Right forelimb (tissue), 1 donor: Measurements from ENCODE around the gene VSTM5.

ENCODE experiments used
- DNase-seq: peaks from one replicate; pipeline ENCODE4 v3.0.0-alpha.2; 2018

Gene VSTM5

DNA sequence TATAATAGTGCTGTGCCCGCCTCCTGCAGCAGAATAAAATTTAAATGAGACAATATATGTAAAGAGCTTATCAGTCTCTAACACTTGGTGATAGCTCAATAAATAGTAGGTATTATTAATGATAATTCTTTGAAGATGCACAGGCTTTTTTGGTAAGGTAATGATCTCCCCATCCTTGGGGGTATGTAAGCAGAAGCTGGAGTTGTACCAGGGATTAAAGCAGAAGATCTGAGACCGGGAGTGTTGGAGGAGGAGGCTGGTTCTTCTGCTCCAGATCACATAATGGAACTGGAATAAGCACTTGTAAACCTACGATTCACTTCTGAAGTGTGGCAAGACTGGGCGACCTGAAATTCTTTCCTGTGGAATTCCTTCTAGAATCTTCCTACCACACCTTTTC, 8.4 kb downstream of the VSTM5 start:
- no peak for DNase-seq

- no peak for DNase-seq
These were observed 9.0 kb downstream of the VSTM5 start for GRCh38 chr11:93841446-93841845.

GRCh38 chr11:93840981-93841380, 9.4 kb downstream of the VSTM5 start:
- no peak for DNase-seq

DNA sequence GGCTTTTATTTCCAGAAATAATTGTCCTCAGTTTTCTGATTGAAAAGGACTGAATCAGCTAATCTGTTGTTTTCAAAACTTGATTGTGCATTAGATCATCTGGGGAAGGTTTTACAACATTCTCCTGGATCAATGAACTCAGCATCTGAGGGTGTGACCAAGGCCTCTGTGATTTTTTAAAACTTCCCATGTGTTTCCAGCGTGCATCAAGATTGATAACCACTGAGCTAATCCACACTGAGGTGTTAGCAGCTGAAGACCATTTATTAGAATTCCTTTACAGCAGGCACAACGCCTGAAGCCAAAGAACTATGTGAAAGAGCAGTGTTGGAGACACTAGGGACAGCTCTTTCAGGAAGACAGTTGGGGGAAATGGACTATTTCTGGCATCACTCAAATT, 10.2 kb downstream of the VSTM5 start:
- no peak for DNase-seq

- DNase-seq, result no peak
These were observed 11.5 kb downstream of the VSTM5 start for GRCh38 chr11:93838967-93839366.

DNA sequence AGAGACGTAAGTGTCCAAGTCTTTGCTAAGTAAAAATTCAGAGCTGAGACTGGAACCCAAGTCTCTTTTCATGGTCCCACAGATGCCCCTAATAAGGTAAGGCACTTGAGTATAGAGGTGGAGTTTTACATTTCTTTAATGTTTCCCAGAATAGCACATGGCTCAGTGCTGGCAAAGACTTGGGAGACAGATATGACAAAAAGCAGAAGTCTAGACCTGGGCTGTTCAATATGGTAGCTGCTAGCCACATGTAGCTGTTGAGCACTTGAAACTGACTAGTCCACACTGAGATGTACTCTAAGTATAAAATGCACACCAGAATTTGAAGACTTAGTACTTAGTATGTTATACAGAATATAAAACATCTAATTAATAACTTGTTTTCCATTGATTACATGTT, 17.6 kb downstream of the VSTM5 start:
- no peak for DNase-seq

DNA sequence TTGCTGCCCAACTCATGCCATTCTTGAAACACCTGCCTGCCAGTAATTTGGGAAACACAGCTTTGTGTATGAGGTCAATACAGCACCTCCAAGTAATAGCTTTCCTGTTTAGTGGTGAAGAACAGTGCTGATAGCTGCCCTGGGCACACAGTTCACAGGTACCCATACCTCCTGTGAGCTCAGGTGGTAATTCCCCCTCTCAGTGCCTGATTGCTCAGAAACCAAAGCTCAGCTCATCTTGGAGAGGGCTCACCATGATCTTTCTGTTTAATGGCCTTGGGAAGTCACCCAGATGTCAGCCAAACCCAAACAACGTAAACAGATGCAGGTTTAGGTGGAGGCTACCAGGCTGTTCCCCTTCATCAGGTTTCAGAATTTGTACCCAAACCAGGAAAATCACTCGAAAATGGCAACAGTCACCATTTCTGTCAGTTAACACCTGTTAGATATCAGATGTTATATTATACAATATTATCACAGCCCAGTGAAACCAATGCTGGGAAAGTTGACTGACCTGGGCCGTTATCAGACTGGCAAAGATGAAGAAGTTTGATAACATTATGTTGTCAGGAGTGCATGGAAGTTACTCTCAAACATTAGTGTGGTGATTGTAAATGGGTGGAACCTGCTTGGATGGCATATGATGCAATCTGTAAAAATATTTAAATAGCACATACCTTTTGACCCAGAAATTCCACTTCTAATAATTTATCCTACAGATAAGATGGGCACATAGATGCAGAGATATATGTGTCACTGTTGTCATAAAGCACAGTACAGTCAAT, 18.9 kb downstream of the VSTM5 start:
- DNase-seq, result no peak

DNA sequence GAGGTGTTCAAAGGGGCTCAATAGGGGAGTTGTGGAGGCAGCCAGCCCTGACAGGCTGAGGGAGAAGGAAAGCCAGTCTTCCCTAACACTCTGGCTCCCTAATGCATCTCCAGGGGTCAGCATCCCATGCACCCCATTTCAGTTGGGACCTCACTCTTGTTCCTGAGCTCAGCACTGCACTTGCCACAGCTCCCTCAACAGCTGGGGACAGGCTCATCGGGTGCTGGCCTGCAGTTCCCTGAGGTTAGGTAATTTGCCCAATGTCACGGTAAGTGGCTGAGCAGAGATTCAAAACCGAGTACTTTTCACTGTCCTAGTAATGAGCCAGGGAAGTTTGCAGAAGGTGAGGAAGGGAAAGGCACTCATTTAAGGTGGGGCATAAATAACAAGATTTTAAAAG, 20.8 kb downstream of the VSTM5 start:
- no peak for DNase-seq

GRCh38 chr11:93827363-93827762, 23.1 kb downstream of the VSTM5 start:
- DNase-seq, result no peak

DNA sequence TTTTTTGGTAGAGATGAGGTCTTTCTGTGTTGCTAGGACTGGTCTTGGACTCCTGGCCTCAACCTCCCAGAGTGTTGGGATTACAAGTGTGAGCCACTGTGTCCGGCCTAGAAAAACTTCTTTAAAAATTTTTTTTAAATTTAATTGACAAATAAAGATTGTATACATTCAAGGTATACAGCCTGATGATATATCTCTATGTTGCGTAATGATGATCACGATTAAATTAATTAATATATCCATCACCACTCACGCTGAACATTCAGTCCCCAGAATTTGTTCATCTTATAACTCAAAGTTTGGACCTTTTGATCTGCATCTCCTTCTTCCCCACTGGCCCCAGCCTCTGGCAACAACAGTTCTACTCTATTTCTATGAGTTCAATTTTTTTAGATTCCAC, 27.2 kb downstream of the VSTM5 start:
- DNase-seq, result no peak

GRCh38 chr11:93822359-93822758, 28.1 kb downstream of the VSTM5 start:
- no peak for DNase-seq

GRCh38 chr11:93821617-93822016, 28.8 kb downstream of the VSTM5 start:
- DNase-seq, result no peak

DNA sequence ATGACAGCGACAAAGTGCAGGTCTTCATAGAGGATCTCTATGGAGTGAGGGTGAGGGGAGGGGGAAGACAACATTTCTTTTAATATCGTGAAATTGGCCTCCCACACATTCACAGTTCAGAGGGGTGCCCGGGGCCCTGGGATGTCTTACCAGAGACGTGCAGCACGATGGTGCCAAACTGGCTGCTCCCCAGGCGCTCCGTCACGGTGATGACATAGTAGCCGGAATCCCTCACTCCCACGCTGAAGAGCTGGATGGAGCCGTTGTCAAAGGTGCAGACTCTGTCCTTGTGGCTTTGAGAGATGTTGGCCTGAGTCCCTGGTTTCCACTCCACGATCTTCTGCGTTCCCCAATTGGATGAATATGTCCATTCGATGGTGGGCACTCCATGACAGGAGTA, 29.6 kb downstream of the VSTM5 start:
- DNase-seq, result no peak

DNA sequence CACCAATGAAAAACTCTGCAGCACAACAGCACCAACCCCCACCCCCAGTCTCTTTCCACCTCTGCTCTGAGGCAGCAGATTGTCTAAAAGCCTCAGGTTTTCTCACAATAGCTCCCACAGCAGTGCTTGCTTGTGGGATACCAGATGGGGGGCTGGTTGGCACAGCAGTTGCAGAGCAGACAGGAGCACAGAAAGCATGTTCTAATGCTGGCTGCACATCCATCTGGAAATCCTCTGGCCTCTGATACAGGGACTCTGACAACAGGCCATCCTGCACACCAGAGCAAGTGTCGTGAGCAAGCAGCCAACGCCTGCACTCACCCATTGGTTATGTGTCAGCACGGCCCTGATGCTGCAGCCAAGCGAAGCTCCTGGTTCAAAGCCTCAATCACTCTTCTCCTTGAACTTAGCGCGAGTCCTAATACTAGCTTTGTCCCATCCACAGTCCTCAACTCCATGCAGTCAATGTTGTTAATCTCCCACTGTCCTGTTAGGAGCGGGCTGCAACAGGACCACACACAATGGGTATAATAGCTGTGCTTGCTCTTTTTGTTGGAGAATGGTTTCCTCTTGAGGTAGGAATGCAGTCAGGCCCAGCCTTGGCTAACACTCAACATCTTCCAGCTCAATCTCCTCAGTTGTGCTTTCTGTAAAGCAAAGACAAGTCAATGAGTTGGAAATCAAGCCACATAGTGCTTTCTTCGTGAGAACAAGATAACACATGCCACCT, 30.3 kb downstream of the VSTM5 start:
- DNase-seq, result no peak

- DNase-seq, result no peak
These were observed 32.7 kb downstream of the VSTM5 start for GRCh38 chr11:93817426-93818348.

DNA sequence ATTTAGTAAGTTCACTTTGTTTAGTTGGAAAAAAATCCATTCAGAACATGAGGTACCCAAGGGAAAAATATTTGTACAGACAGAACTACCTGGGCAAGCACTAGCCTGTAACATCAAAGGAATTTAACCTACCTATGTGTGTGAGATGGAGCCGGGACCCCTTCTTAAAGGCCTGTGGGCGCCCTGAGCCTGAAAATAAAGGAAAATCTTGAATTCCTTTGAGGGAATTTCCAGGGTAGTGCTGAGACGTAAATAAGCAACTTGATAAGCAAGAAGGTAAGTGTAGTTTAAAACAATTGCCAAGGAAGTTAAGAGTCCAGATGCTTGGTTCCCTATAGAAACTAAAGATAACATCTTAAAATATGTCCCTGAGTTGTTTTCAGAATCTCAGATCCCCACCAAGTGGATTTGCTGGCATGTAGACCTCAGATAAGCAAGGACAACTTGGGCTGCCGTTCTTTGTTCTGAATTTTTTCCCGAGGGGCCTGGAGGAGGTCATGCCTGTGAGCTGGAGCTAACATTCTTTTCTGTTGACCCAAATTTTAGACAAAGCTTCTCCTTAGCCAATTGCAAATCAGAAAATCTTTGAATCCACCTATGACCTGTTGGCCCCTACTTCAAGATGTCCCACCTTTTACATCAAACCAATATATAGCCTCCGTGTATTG, 35.3 kb downstream of the VSTM5 start:
- no peak for DNase-seq

DNA sequence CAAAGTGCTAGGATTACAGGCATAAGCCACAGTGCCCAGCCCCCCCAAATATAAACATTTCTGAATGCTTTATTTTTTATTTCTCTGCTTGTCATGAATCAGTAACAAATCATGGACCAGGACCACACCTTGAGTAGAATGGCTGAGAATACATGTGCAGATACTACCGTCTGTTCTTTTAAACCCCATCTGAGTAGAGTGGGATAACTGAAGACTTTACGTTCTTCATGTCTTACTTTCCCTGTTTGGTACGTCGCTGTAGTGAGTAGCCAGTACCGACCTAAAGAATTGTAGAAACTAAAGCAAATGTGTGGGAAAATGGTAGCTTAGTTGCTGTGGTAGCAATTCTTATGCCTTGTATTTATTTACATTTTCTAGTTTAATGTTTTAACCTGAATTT, 36.4 kb downstream of the VSTM5 start:
- DNase-seq, result no peak

- DNase-seq, result no peak
These were observed 42.4 kb downstream of the VSTM5 start for GRCh38 chr11:93807980-93808379.

- DNase-seq, result no peak
These were observed 45.5 kb downstream of the VSTM5 start for GRCh38 chr11:93804879-93805278.

- no peak for DNase-seq
These were observed 49.1 kb downstream of the VSTM5 start for GRCh38 chr11:93801366-93801765.

- no peak for DNase-seq
These were observed 53.8 kb downstream of the VSTM5 start for GRCh38 chr11:93796441-93797231.

GRCh38 chr11:93791493-93791892, 58.9 kb downstream of the VSTM5 start:
- DNase-seq, result no peak
